GM03348 (cell line): ENCODE results near the gene LMAN1L.

Experiments used
- DNase-seq: peaks from one replicate; pipeline ENCODE4 v3.0.0; 2012; ENCODE audit warnings: low spot score

LMAN1L gene

GRCh38 chr15:74794248-74794969, 18.2 kb upstream of the LMAN1L start:
- no peak for DNase-seq

GRCh38 chr15:74794970-74795349, 17.7 kb upstream of the LMAN1L start:
- no peak for DNase-seq

- no peak for DNase-seq
Measured at GRCh38 chr15:74795966-74796625, 16.5 kb upstream of the LMAN1L start.

GRCh38 chr15:74798388-74799254, 14.0 kb upstream of the LMAN1L start:
- no peak for DNase-seq

- no peak for DNase-seq
Measured at GRCh38 chr15:74799255-74799855, 13.3 kb upstream of the LMAN1L start.

GRCh38 chr15:74799856-74800558, 12.6 kb upstream of the LMAN1L start:
- peak; percentile 95 for DNase-seq

- DNase-seq = no peak
Measured at GRCh38 chr15:74800559-74801094, 12.0 kb upstream of the LMAN1L start.

GRCh38 chr15:74801311-74801997, 11.2 kb upstream of the LMAN1L start:
- DNase-seq = no peak

- no peak for DNase-seq
Measured at GRCh38 chr15:74802290-74802689, 10.3 kb upstream of the LMAN1L start.

GRCh38 chr15:74802862-74803447, 9.7 kb upstream of the LMAN1L start:
- no peak for DNase-seq

GRCh38 chr15:74804935-74805334, 7.7 kb upstream of the LMAN1L start:
- DNase-seq = no peak

- no peak for DNase-seq
Measured at GRCh38 chr15:74807282-74807681, 5.4 kb upstream of the LMAN1L start.

- no peak for DNase-seq
Measured at GRCh38 chr15:74808078-74808839, 4.4 kb upstream of the LMAN1L start.

- no peak for DNase-seq
Measured at GRCh38 chr15:74808840-74809229, 3.8 kb upstream of the LMAN1L start.

GRCh38 chr15:74809242-74809641, 3.4 kb upstream of the LMAN1L start:
- DNase-seq = no peak

- peak; percentile 51 for DNase-seq
Measured at GRCh38 chr15:74809956-74810355, 2.7 kb upstream of the LMAN1L start.

- DNase-seq = no peak
Measured at GRCh38 chr15:74815121-74815934, 2.7 kb downstream of the LMAN1L start.

- no peak for DNase-seq
Measured at GRCh38 chr15:74815961-74816360, 3.3 kb downstream of the LMAN1L start.
